ENCODE data around the gene MED20. TPM values are rescaled to one million over a fixed set of nuclear protein-coding genes. Genes with fewer than 3 reads are reported as not detected.

MED20 gene
- polyA plus RNA-seq, 1 donor (not counting 4 experiments of a cell fraction or from before 2014, with no cell fraction given), result 37.5 TPM

DNA sequence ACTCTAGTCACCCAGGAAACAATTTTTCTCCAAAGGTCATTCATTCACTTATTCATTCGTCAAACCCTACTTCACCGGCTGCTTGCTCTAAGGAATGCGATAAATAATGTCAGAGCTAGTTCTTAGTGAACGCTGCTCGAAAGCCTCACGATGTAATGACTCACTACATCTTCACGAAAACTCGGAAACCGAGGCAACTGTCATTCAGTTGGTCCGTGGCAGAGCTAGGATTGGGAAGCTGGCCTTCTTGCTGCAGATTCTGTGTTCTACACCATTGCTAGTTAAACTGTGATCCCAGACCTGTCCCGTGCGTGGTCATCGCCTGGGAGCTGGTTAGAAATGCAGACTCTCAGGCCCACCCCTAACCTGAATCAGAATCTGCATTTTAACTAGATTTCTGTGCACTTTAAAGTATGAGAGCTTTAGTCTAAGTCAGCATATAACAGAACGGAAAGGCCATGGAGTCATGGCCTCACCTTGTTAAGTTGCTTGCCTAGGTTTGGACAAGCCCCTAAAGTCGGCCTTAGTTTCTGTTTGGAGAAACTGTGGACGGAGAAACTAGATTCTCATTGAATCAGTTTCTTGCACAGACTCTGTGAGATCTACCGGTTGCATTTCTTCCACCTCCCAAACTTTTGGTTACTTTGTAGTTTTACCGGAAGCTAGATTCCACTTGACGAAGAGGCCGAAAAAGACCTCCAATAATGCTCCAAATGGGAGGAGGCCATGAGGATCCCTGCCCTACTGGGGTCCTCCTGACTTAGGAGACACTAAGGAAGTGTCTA is 21.3 kb upstream of the MED20 start:
- peak; percentile 54 for DNase-seq (ENCODE audit: low read depth, low spot score)
- peak overlapping the region; percentile 61 for H3K27ac ChIP-seq (ENCODE audit: control insufficient read depth, insufficient read depth, low read length)
- dilution Hi-C loops (cut with MboI; ENCODE audit: extremely low pct_ligation_motif_present, low sequenced_read_pairs), result no loop called here
- H3K4me3 ChIP-seq (ENCODE audit: control insufficient read depth in 2 of 3, extremely low read depth in 1 of 3, insufficient read depth in 2 of 3, low read depth in 1 of 3, low read length in 3 of 3), result peak overlapping the region; percentile 65 to 88 (median 86)
- peaks cover 2 to 6% of the 10 kb centered on the region in 2 experiments for H3K36me3 ChIP-seq (ENCODE audit: control insufficient read depth in 2 of 2, extremely low read depth in 1 of 2, insufficient read depth in 2 of 2, low read length in 2 of 2)
- H3K9ac ChIP-seq (ENCODE audit: control insufficient read depth, extremely low read depth, insufficient read depth, low read length), result peak overlapping the region; percentile 73
- peaks cover 25% of the 10 kb centered on the region for H3K4me1 ChIP-seq (ENCODE audit: control insufficient read depth, extremely low read depth, insufficient read depth, low read length)
- H3K79me2 ChIP-seq (ENCODE audit: control insufficient read depth, insufficient read depth, low read length), result peaks cover 29% of the 10 kb centered on the region
- no peaks in the 10 kb centered on the region for H4K20me1 ChIP-seq (ENCODE audit: control insufficient read depth, extremely low read depth, insufficient read depth, low read length)
- H3K9me1 ChIP-seq (ENCODE audit: control insufficient read depth, extremely low read depth, insufficient read depth, low read length), result no peaks in the 10 kb centered on the region
- H2AFZ ChIP-seq (ENCODE audit: control insufficient read depth, low read length), result peak overlapping the region; percentile 55
- TF ChIP-seq EZH2 (IDR thresholded peaks at IDR 0.05; ENCODE audit: low read length) (no peak), CTCF (optimal IDR thresholded peaks at IDR 0.05 in 1 of 3, IDR thresholded peaks at IDR 0.05 in 1 of 3, conservative IDR thresholded peaks at IDR 0.05 in 1 of 3; ENCODE audit: extremely low read depth in 1 of 3, insufficient read depth in 2 of 3, low read length in 3 of 3) (no peak)
- H3K9me3 ChIP-seq (ENCODE audit: control insufficient read depth, low read depth, low read length), result no peaks in the 10 kb centered on the region
- no peaks in the 10 kb centered on the region for H3K27me3 ChIP-seq (ENCODE audit: control insufficient read depth, extremely low read depth, insufficient read depth, low read length)
- peak; percentile 9 for FAIRE-seq
- peak overlapping the region; percentile 91 for H3K4me2 ChIP-seq (ENCODE audit: control insufficient read depth, extremely low read depth, insufficient read depth, low read depth, low read length)

GRCh38 chr6:41941280-41942066 is 20.5 kb upstream of the MED20 start, which contains the start of gene CCND3:
Gene CCND3 (minus strand): TSS chr6:41941808. CDS start chr6:41941649, 159 bp downstream.
- H4K20me1 ChIP-seq (ENCODE audit: control insufficient read depth, extremely low read depth, insufficient read depth, low read length), result no peaks in the 10 kb centered on the region
- H3K9ac ChIP-seq (ENCODE audit: control insufficient read depth, extremely low read depth, insufficient read depth, low read length), result peak within 1 kb of the TSS; percentile 73
- peak within 1 kb of the TSS; percentile 76 for H2AFZ ChIP-seq (ENCODE audit: control insufficient read depth, low read length)
- peak within 1 kb of the TSS; percentile 61 for H3K27ac ChIP-seq (ENCODE audit: control insufficient read depth, insufficient read depth, low read length)
- no peaks in the 10 kb centered on the region for H3K27me3 ChIP-seq (ENCODE audit: control insufficient read depth, extremely low read depth, insufficient read depth, low read length)
- H3K4me2 ChIP-seq (ENCODE audit: control insufficient read depth, extremely low read depth, insufficient read depth, low read depth, low read length), result peak within 1 kb of the TSS; percentile 91
- H3K79me2 ChIP-seq (ENCODE audit: control insufficient read depth, insufficient read depth, low read length), result peaks cover 29% of the 10 kb centered on the region
- peaks cover 6 to 10% of the 10 kb centered on the region in 2 experiments for H3K36me3 ChIP-seq (ENCODE audit: control insufficient read depth in 2 of 2, extremely low read depth in 1 of 2, insufficient read depth in 2 of 2, low read length in 2 of 2)
- no peaks in the 10 kb centered on the region for H3K9me3 ChIP-seq (ENCODE audit: control insufficient read depth, low read depth, low read length)
- TF ChIP-seq EZH2 (IDR thresholded peaks at IDR 0.05; ENCODE audit: low read length) (no peak), CTCF (optimal IDR thresholded peaks at IDR 0.05 in 1 of 3, IDR thresholded peaks at IDR 0.05 in 1 of 3, conservative IDR thresholded peaks at IDR 0.05 in 1 of 3; ENCODE audit: extremely low read depth in 1 of 3, insufficient read depth in 2 of 3, low read length in 3 of 3) (no peak)
- no peaks in the 10 kb centered on the region for H3K9me1 ChIP-seq (ENCODE audit: control insufficient read depth, extremely low read depth, insufficient read depth, low read length)
- DNase-seq (ENCODE audit: low read depth, low spot score) (no peak), FAIRE-seq (no peak)
- peaks cover 27% of the 10 kb centered on the region for H3K4me1 ChIP-seq (ENCODE audit: control insufficient read depth, extremely low read depth, insufficient read depth, low read length)
- peak within 1 kb of the TSS; percentile 65 to 88 (median 86) for H3K4me3 ChIP-seq (ENCODE audit: control insufficient read depth in 2 of 3, extremely low read depth in 1 of 3, insufficient read depth in 2 of 3, low read depth in 1 of 3, low read length in 3 of 3)
- dilution Hi-C loops (cut with MboI; ENCODE audit: extremely low pct_ligation_motif_present, low sequenced_read_pairs), result no loop called here
